Measurements from ENCODE around the gene FSD1. TPM values are rescaled to one million over a fixed set of nuclear protein-coding genes. Genes with fewer than 3 reads are reported as not detected.
"Not testable (repeated sequence)": the region's sequence is repeated elsewhere in the genome, so short reads cannot be mapped to it uniquely, and the experiment has no call there.

FSD1 gene
- polyA plus RNA-seq, 4 donors: 1.3 to 3.2 (median 2.0) TPM

DNA sequence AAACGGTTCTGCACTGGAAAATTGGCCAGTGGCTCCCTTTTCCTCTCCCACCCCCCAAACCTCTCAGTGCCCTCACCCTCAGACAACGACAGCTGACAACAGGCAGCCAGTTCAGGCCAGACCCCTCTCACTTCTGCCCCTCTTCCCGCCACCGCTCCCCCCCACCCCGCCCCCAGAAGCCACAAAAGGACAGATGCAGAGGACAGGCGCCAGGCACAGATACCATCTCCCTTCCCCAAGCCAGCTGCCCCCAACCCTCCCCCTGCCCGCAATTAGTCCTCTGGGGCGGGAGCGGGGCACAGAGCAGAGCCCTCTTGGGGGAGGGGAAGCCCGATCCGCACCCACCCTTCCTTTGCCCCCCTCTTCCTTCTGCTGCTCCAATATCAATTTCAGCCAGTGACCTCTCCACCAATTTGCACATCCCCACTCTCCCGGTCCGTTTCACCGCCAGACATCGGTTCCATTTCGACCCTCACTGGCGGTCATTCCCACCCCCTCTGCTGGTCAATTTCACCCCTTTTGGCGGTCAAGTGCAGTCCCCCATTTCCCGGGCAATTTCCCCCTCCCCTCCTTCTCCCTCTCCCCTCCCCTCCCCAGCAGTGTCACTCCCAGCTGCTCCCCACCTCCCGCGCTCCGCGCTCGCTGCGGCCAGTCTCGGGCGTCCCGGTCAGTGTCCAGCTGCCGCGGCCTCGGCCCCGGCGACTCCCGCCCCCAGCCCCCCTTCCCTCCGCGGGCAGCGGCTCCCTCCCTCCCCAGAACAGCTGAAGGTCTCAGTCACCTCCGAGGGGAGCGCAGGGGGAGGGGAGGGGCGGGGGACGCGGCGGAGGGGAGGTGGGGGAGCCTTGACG is 25.8 kb upstream of the FSD1 start, which contains the start of gene SHD:
SHD (plus strand) TSS at position 848 of the 848 bp plus-strand sequence. CDS start 798 bp downstream, outside the sequence.
- 2 to 3% (median 3%) methylated on average over 30 to 44 of the region's 44 CpGs for WGBS, 3 donors

DNA sequence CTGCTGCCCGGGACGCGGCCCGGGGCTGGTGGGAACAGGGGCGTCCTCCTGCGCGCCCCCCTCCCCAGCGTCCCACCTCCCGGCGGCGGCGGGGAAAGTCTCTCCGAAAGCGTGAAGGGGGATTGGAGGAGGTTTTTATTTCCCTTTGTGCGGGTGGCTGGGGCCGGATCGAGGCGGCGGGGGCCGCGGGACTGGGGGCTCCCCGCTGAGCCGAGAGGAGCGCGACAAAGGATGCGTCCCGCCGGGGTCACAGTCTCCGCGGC is 25.2 kb upstream of the FSD1 start:
- H3K36me3 ChIP-seq (ENCODE audit: control insufficient read depth in 3 of 3, insufficient read depth in 2 of 3, low read depth in 1 of 3, low read length in 3 of 3): no peaks in the 10 kb centered on the region
- DNase-seq (no peak), FAIRE-seq (no peak)
- peaks cover 0 to under 1% (median 0%) of the 10 kb centered on the region in 3 donors for H3K4me1 ChIP-seq (ENCODE audit: control insufficient read depth in 3 of 3, insufficient read depth in 2 of 3, low read depth in 1 of 3, low read length in 2 of 3)
- H3K4me3 ChIP-seq (ENCODE audit: low read depth in 1 of 3, low read length in 3 of 3): peak overlapping the region in 1 of 3 donors; percentile 13
- WGBS, 3 donors: 1 to 3% (median 1%) methylated on average over 8 to 30 of the region's 30 CpGs
- no peaks in the 10 kb centered on the region for H3K9me3 ChIP-seq (ENCODE audit: control insufficient read depth in 2 of 2, insufficient read depth in 1 of 2, low read depth in 1 of 2, low read length in 1 of 2)
- H3K27ac ChIP-seq (ENCODE audit: low read depth in 1 of 3, low read length in 2 of 3): no peak overlapping the region
- peaks cover 11 to 52% (median 16%) of the 10 kb centered on the region in 3 donors for H3K27me3 ChIP-seq (ENCODE audit: control insufficient read depth in 3 of 3, insufficient read depth in 3 of 3, low read length in 3 of 3)

More for the DNA sequence above, 25.8 kb upstream of the FSD1 start, which contains the start of gene SHD:
- Histone ChIP-seq H3K4me3 (ENCODE audit: low read depth in 1 of 3, low read length in 3 of 3) (peak within 1 kb of the TSS in 1 of 3 donors; percentile 13), H3K9me3 (ENCODE audit: control insufficient read depth in 2 of 2, insufficient read depth in 1 of 2, low read depth in 1 of 2, low read length in 1 of 2) (no peaks in the 10 kb centered on the region), H3K27ac (ENCODE audit: low read depth in 1 of 3, low read length in 2 of 3) (no peak within 1 kb of the TSS), H3K4me1 (ENCODE audit: control insufficient read depth in 3 of 3, insufficient read depth in 2 of 3, low read depth in 1 of 3, low read length in 2 of 3) (no peaks in the 10 kb centered on the region), H3K36me3 (ENCODE audit: control insufficient read depth in 3 of 3, insufficient read depth in 2 of 3, low read depth in 1 of 3, low read length in 3 of 3) (no peaks in the 10 kb centered on the region), H3K27me3 (ENCODE audit: control insufficient read depth in 3 of 3, insufficient read depth in 3 of 3, low read length in 3 of 3) (peaks cover 11 to 52% (median 16%) of the 10 kb centered on the region in 3 donors)
- FAIRE-seq: no peak
- no peak for DNase-seq

DNA sequence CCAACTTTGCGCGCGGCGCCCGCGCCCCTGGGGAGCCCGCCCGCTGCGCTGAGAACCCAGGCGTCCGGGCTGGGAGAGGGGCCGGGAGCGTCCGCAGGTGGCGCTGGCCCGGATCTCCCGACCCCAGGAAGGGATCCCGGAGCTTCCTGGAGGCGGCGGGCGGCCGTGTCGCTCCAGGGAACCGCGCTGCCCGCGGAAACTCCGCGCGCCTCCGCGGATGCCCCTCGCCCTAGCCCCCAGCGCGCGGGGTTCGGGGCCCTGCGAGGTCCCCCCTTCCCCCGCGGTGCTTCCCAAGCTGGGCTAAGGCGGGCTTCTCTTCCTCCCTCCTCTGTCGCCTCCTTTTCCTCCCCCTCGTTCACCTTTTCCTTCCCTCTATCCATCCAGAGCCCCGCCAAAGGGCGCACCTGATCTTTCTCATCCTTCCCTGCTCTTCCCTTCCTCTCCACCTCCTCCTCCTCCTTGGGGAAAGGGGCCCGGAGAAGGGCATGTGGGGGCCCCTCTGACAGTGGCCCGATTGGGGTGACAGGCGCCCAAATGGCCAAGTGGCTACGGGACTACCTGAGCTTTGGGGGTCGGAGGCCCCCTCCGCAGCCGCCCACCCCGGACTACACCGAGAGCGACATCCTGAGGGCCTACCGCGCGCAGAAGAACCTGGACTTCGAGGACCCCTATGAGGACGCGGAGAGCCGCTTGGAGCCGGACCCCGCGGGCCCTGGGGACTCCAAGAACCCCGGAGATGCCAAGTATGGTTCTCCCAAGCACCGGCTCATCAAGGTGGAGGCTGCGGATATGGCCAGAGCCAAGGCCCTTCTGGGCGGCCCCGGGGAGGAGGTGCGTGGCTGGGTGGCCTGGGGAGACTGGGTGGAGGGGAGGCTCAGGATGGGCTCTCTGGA is 24.6 kb upstream of the FSD1 start:
- H3K36me3 ChIP-seq (ENCODE audit: control insufficient read depth in 3 of 3, insufficient read depth in 2 of 3, low read depth in 1 of 3, low read length in 3 of 3): no peaks in the 10 kb centered on the region
- peaks cover 0 to 5% (median 0%) of the 10 kb centered on the region in 3 donors for H3K4me1 ChIP-seq (ENCODE audit: control insufficient read depth in 3 of 3, insufficient read depth in 2 of 3, low read depth in 1 of 3, low read length in 2 of 3)
- no peak overlapping the region for H3K27ac ChIP-seq (ENCODE audit: low read depth in 1 of 3, low read length in 2 of 3)
- no peak for FAIRE-seq
- no peak overlapping the region for H3K4me3 ChIP-seq (ENCODE audit: low read depth in 1 of 3, low read length in 3 of 3)
- WGBS, 3 donors: 4 to 11% (median 8%) methylated on average over 53 to 71 of the region's 71 CpGs
- peaks cover 11 to 52% (median 16%) of the 10 kb centered on the region in 3 donors for H3K27me3 ChIP-seq (ENCODE audit: control insufficient read depth in 3 of 3, insufficient read depth in 3 of 3, low read length in 3 of 3)
- no peaks in the 10 kb centered on the region for H3K9me3 ChIP-seq (ENCODE audit: control insufficient read depth in 2 of 2, insufficient read depth in 1 of 2, low read depth in 1 of 2, low read length in 1 of 2)
- DNase-seq: no peak

DNA sequence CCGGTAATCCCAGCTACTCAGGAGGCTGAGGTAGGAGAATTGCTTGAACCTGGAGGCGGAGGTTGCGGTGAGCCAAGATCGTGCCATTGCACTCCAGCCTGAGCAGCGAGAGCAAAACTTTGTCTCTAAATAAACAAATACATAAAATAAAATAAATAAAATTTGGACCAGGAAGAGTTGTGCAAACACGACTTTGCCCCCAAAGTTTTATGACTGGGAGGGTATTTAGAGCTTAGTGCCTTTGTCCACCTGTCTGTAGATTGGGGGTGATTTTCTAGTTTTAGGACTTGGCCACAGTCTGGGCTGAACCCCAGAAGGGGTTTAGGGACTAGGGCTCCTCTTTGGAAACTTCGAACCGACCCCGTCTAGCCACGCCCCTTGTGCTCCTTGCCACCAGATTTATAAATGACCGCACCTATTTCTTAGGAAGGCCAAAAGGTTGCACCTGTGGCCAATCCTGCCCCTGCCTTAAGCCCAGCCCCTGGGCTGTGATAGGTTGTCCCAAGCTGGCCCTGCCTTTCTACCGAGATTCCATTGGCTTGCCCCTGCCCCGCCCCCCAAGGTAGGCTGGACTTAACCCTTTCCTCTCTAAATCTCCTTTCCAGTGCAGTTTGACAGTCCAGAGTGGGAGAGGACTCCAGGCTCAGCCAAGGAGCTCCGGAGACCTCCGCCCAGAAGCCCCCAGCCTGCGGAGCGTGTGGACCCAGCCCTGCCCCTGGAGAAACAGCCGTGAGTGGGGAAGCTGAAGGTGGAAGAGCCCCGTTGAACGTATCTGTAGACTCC is 20.0 kb upstream of the FSD1 start:
- peaks cover 9 to 32% (median 13%) of the 10 kb centered on the region in 3 donors for H3K27me3 ChIP-seq (ENCODE audit: control insufficient read depth in 3 of 3, insufficient read depth in 3 of 3, low read length in 3 of 3)
- DNase-seq (peak; percentile 87 to 97), FAIRE-seq (no peak)
- peak overlapping the region in 2 of 3 donors; percentile 41 to 57 for H3K4me3 ChIP-seq (ENCODE audit: low read depth in 1 of 3, low read length in 3 of 3)
- peaks cover 0 to 10% (median 0%) of the 10 kb centered on the region in 3 donors for H3K4me1 ChIP-seq (ENCODE audit: control insufficient read depth in 3 of 3, insufficient read depth in 2 of 3, low read depth in 1 of 3, low read length in 2 of 3)
- no peaks in the 10 kb centered on the region for H3K36me3 ChIP-seq (ENCODE audit: control insufficient read depth in 3 of 3, insufficient read depth in 2 of 3, low read depth in 1 of 3, low read length in 3 of 3)
- WGBS, 3 donors: 18 to 35% (median 28%) methylated on average over 20 of the region's 20 CpGs
- no peaks in the 10 kb centered on the region for H3K9me3 ChIP-seq (ENCODE audit: control insufficient read depth in 2 of 2, insufficient read depth in 1 of 2, low read depth in 1 of 2, low read length in 1 of 2)
- H3K27ac ChIP-seq (ENCODE audit: low read depth in 1 of 3, low read length in 2 of 3): peak overlapping the region in 2 of 3 donors; percentile 46 to 47

DNA sequence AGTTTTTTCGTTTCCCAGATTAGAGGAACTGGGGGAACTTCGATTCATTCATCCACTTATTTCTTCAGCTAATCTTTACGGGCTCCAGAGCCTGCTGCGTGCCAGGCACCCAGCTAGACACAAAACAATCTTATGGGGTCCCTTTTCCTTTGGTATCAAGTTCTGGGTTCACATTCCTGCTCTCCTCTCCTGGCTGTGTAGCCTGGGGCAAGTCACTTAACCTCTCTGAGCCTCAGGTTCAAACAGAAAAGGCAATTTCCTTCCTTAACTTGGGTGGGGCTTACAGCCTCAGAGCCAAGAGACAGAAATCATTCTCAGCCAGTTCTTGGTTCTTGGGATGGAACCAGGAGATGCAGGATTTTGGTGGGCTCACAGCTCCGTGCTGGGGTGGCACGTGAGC is 19.4 kb upstream of the FSD1 start:
- FAIRE-seq: no peak
- peak overlapping the region in 1 of 3 donors; percentile 46 for H3K27ac ChIP-seq (ENCODE audit: low read depth in 1 of 3, low read length in 2 of 3)

DNA sequence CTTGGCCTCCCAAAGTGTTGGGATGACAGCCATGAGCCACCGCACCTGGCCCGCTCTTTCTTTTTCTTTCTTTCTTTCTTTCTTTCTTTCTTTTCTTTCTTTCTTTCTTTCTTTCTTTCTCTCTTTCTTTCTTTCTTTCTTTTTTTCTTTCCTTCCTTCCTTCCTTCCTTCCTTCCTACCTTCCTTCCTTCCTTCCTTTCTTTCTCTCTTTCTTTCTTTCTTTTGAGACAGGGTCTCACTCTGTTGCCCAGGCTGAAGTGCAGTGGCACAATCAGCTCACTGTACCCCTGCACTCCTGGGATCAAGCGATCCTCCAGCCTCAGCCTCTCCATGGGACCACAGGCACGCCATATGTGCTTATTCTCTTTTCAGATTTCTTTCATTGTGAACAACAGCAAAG is 18.3 kb upstream of the FSD1 start:
- H3K27me3 ChIP-seq (ENCODE audit: control insufficient read depth in 3 of 3, insufficient read depth in 3 of 3, low read length in 3 of 3): peaks cover 0 to 17% (median under 1%) of the 10 kb centered on the region in 3 donors
- not testable (repeated sequence) for DNase-seq; FAIRE-seq; H3K36me3 ChIP-seq (ENCODE audit: control insufficient read depth in 3 of 3, insufficient read depth in 2 of 3, low read depth in 1 of 3, low read length in 3 of 3); H3K27ac ChIP-seq (ENCODE audit: low read depth in 1 of 3, low read length in 2 of 3); H3K9me3 ChIP-seq (ENCODE audit: control insufficient read depth in 2 of 2, insufficient read depth in 1 of 2, low read depth in 1 of 2, low read length in 1 of 2); H3K4me3 ChIP-seq (ENCODE audit: low read depth in 1 of 3, low read length in 3 of 3); H3K4me1 ChIP-seq (ENCODE audit: control insufficient read depth in 3 of 3, insufficient read depth in 2 of 3, low read depth in 1 of 3, low read length in 2 of 3)
- 91 to 92% (median 91%) methylated on average over 4 of the region's 4 CpGs for WGBS, 3 donors

More for the DNA sequence above, 19.4 kb upstream of the FSD1 start:
- Histone ChIP-seq H3K4me3 (ENCODE audit: low read depth in 1 of 3, low read length in 3 of 3) (peak overlapping the region in 2 of 3 donors; percentile 41 to 57), H3K36me3 (ENCODE audit: control insufficient read depth in 3 of 3, insufficient read depth in 2 of 3, low read depth in 1 of 3, low read length in 3 of 3) (no peaks in the 10 kb centered on the region), H3K4me1 (ENCODE audit: control insufficient read depth in 3 of 3, insufficient read depth in 2 of 3, low read depth in 1 of 3, low read length in 2 of 3) (peaks cover 0 to 10% (median 0%) of the 10 kb centered on the region in 3 donors), H3K27me3 (ENCODE audit: control insufficient read depth in 3 of 3, insufficient read depth in 3 of 3, low read length in 3 of 3) (peaks cover 3 to 26% (median 9%) of the 10 kb centered on the region in 3 donors), H3K9me3 (ENCODE audit: control insufficient read depth in 2 of 2, insufficient read depth in 1 of 2, low read depth in 1 of 2, low read length in 1 of 2) (no peaks in the 10 kb centered on the region)
- no peak for DNase-seq
- WGBS, 3 donors: 38 to 62% (median 44%) methylated on average over 6 of the region's 6 CpGs

DNA sequence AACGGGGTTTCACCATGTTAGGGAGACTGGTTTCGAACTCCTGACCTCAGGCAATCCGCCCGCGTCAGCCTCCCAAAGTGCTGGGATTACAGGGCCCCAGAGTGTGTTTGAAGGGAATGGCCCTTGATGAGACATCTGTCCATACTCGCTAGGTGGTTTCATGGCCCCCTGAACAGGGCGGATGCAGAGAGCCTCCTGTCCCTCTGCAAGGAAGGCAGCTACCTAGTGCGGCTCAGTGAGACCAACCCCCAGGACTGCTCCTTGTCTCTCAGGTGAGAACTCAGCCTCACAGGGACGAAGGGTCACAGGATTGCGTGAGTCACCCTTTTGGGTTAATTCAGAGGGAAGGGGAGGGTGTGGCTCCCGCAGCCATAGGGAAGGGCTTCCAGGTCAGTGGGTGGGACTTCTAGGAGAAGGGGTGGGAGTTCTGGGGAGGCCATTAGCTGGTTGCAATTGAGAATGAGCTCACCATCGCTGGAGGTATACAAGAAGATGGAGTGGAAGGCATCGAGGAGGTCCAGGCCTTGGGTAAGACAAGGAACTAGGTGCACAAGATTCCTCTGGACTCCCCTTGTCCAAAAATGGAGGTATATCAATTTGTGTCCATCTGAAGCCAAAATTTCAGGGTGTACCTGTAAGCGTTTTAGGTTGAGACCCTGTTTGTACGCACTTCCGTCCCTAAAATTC is 16.2 kb upstream of the FSD1 start:
- H3K27me3 ChIP-seq (ENCODE audit: control insufficient read depth in 3 of 3, insufficient read depth in 3 of 3, low read length in 3 of 3): peaks cover 0 to 4% (median 0%) of the 10 kb centered on the region in 3 donors
- DNase-seq (no peak), FAIRE-seq (no peak)
- no peak overlapping the region for H3K27ac ChIP-seq (ENCODE audit: low read depth in 1 of 3, low read length in 2 of 3)
- H3K4me1 ChIP-seq (ENCODE audit: control insufficient read depth in 3 of 3, insufficient read depth in 2 of 3, low read depth in 1 of 3, low read length in 2 of 3): peaks cover 0 to 10% (median 0%) of the 10 kb centered on the region in 3 donors
- no peaks in the 10 kb centered on the region for H3K9me3 ChIP-seq (ENCODE audit: control insufficient read depth in 2 of 2, insufficient read depth in 1 of 2, low read depth in 1 of 2, low read length in 1 of 2)
- 79 to 80% (median 79%) methylated on average over 16 of the region's 16 CpGs for WGBS, 3 donors
- H3K4me3 ChIP-seq (ENCODE audit: low read depth in 1 of 3, low read length in 3 of 3): no peak overlapping the region
- H3K36me3 ChIP-seq (ENCODE audit: control insufficient read depth in 3 of 3, insufficient read depth in 2 of 3, low read depth in 1 of 3, low read length in 3 of 3): peaks cover 0 to 3% (median 0%) of the 10 kb centered on the region in 3 donors
